ENCODE data around the gene MCMBP.
"Not testable (repeated sequence)": the region's sequence is repeated elsewhere in the genome, so short reads cannot be mapped to it uniquely, and the experiment has no call there.

The MCMBP gene

GRCh38 chr10:119872610-119872859 lies at the start of gene MCMBP:
TSS of gene MCMBP (minus strand) at chr10:119872843. CDS start at chr10:119872584, 259 bp downstream.
- Mint-ChIP-seq H3K4me3 (peak within 1 kb of the TSS; percentile 86 to 99 (median 96)), H3K27ac (peak within 1 kb of the TSS; percentile 93 to 97 (median 95)), H3K36me3 (ENCODE audit: low read depth) (no peaks in the 10 kb centered on the region), H3K9me3 (no peaks in the 10 kb centered on the region), H3K4me1 (peaks cover 32% of the 10 kb centered on the region), H3K27me3 (ENCODE audit: low read depth) (no peaks in the 10 kb centered on the region)
- TF ChIP-seq CTCF (IDR thresholded peaks at IDR 0.05; ENCODE audit: unreplicated experiment in 3 of 3), result no peak

GRCh38 chr10:119919826-119920225 lies 47.2 kb upstream of the MCMBP start:
- no peak for TF ChIP-seq CTCF (IDR thresholded peaks at IDR 0.05; ENCODE audit: unreplicated experiment in 3 of 3)
- Mint-ChIP-seq H3K27ac (no peak overlapping the region), H3K9me3 (no peaks in the 10 kb centered on the region), H3K36me3 (ENCODE audit: low read depth) (peaks cover 55% of the 10 kb centered on the region), H3K4me3 (no peak overlapping the region), H3K4me1 (no peaks in the 10 kb centered on the region), H3K27me3 (ENCODE audit: low read depth) (no peaks in the 10 kb centered on the region)

- H3K27ac Mint-ChIP-seq, result no peak overlapping the region
- no peak for TF ChIP-seq CTCF (IDR thresholded peaks at IDR 0.05; ENCODE audit: unreplicated experiment in 3 of 3)
- H3K36me3 Mint-ChIP-seq (ENCODE audit: low read depth), result peaks cover 61% of the 10 kb centered on the region
- no peak overlapping the region for H3K4me3 Mint-ChIP-seq
- no peaks in the 10 kb centered on the region for H3K27me3 Mint-ChIP-seq (ENCODE audit: low read depth)
- no peaks in the 10 kb centered on the region for H3K9me3 Mint-ChIP-seq
- H3K4me1 Mint-ChIP-seq, result no peaks in the 10 kb centered on the region
Observed at GRCh38 chr10:119919271-119919670, 46.6 kb upstream of the MCMBP start.

- Mint-ChIP-seq H3K4me3 (no peak overlapping the region), H3K9me3 (no peaks in the 10 kb centered on the region), H3K36me3 (ENCODE audit: low read depth) (peaks cover 68% of the 10 kb centered on the region), H3K27me3 (ENCODE audit: low read depth) (no peaks in the 10 kb centered on the region), H3K4me1 (no peaks in the 10 kb centered on the region), H3K27ac (no peak overlapping the region)
- no peak for TF ChIP-seq CTCF (IDR thresholded peaks at IDR 0.05; ENCODE audit: unreplicated experiment in 3 of 3)
Observed at GRCh38 chr10:119917777-119918176, 45.1 kb upstream of the MCMBP start.

GRCh38 chr10:119910689-119911088 lies 38.0 kb upstream of the MCMBP start:
- TF ChIP-seq CTCF (IDR thresholded peaks at IDR 0.05; ENCODE audit: unreplicated experiment in 3 of 3), result no peak
- H3K36me3 Mint-ChIP-seq (ENCODE audit: low read depth), result peaks cover 55% of the 10 kb centered on the region
- H3K4me3 Mint-ChIP-seq, result no peak overlapping the region
- no peaks in the 10 kb centered on the region for H3K27me3 Mint-ChIP-seq (ENCODE audit: low read depth)
- H3K4me1 Mint-ChIP-seq, result no peaks in the 10 kb centered on the region
- no peak overlapping the region for H3K27ac Mint-ChIP-seq
- no peaks in the 10 kb centered on the region for H3K9me3 Mint-ChIP-seq

- Mint-ChIP-seq H3K9me3 (no peaks in the 10 kb centered on the region), H3K27me3 (ENCODE audit: low read depth) (no peaks in the 10 kb centered on the region), H3K4me3 (no peak overlapping the region), H3K4me1 (no peaks in the 10 kb centered on the region), H3K27ac (no peak overlapping the region), H3K36me3 (ENCODE audit: low read depth) (peaks cover 63% of the 10 kb centered on the region)
- TF ChIP-seq CTCF (IDR thresholded peaks at IDR 0.05; ENCODE audit: unreplicated experiment in 3 of 3), result no peak
Observed at GRCh38 chr10:119908166-119908565, 35.5 kb upstream of the MCMBP start.

- H3K4me1 Mint-ChIP-seq; H3K9me3 Mint-ChIP-seq; H3K4me3 Mint-ChIP-seq; H3K27ac Mint-ChIP-seq; H3K27me3 Mint-ChIP-seq (ENCODE audit: low read depth): not testable (repeated sequence)
- peaks cover 63% of the 10 kb centered on the region for H3K36me3 Mint-ChIP-seq (ENCODE audit: low read depth)
Observed at GRCh38 chr10:119907695-119908094, 35.1 kb upstream of the MCMBP start.

All from nephron (organoid).